Measurements from ENCODE around the gene TMEM151B.

DNA sequence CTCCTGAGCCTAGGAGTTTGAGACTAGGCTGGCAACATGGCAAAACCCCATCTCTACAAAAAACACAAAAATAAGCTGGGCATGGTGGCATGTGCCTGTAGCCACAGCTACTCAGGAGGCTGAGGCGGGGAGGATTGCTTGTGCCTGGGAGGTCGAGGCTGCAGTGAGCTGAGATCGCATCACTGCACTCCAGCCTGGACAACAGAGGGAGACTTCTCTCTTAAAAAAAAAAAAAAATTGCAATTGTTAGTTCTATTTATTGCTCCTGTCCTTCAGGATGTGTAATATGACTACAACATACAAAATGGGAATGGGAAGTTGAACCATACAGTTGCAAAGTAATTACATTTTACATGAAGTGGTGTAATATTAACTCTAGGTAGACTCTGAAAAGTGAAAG lies 51.0 kb downstream of the TMEM151B start:
- TF ChIP-seq, protein P1, sequence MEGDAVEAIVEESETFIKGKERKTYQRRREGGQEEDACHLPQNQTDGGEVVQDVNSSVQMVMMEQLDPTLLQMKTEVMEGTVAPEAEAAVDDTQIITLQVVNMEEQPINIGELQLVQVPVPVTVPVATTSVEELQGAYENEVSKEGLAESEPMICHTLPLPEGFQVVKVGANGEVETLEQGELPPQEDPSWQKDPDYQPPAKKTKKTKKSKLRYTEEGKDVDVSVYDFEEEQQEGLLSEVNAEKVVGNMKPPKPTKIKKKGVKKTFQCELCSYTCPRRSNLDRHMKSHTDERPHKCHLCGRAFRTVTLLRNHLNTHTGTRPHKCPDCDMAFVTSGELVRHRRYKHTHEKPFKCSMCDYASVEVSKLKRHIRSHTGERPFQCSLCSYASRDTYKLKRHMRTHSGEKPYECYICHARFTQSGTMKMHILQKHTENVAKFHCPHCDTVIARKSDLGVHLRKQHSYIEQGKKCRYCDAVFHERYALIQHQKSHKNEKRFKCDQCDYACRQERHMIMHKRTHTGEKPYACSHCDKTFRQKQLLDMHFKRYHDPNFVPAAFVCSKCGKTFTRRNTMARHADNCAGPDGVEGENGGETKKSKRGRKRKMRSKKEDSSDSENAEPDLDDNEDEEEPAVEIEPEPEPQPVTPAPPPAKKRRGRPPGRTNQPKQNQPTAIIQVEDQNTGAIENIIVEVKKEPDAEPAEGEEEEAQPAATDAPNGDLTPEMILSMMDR (conservative IDR thresholded peaks at IDR 0.05), result no peak
- TF ChIP-seq ZFX (IDR thresholded peaks at IDR 0.05), result no peak
